HCT116 (cell line): Measurements from ENCODE around the gene LCN1. TPM values are rescaled to one million over a fixed set of nuclear protein-coding genes. Genes with fewer than 3 reads are reported as not detected.

ENCODE experiments used
- ATAC-seq: fragments of 200-7000 bp; cut with Tn5 transposase; 2 replicates; pipeline ENCODE4 v1.9.1; 2020; ENCODE audit warnings: mild to moderate bottlenecking, moderate library complexity
- BruUV-seq: library from RNA; stranded (reverse); fragments of 400-500 nt; replicated peaks from 2 replicates; lab custom pipeline; 2021; lab: Mats Ljungman, UMichigan
- CTCF ChIA-PET: fragments of 300-600 bp; sonication (Branson Sonifier 250); formaldehyde crosslinking; loops from one replicate; lab custom pipeline; 2021; ENCODE audit warnings: antibody characterized with exemption; lab: Charles Lee
- POLR2A ChIA-PET: fragments of 300-600, 350-600 bp; sonication (Branson Sonifier 250); formaldehyde crosslinking; loops from one replicate; lab custom pipeline; 2021; ENCODE audit warnings: antibody characterized with exemption; lab: Charles Lee
- RAD21 ChIA-PET, 2 experiments: fragments of 300-600 bp; sonication (Branson Sonifier 250); formaldehyde crosslinking; loops; one replicate each; lab custom pipeline; 2023; ENCODE audit warnings: low total read pairs in 2 of 2; ENCODE audit not compliant: uncharacterized antibody in 2 of 2, unreplicated experiment in 2 of 2, low non-redundant PET in 1 of 2; lab: Charles Lee
- DNase-seq: peaks from one replicate; pipeline ENCODE4 v3.0.0-alpha.2; 2010; ENCODE audit warnings: low read depth, low spot score
- H2AFZ ChIP-seq: fragments of 200-600 bp; shearing (Covaris generic), sonication (generic); 2 replicates; pipeline ENCODE4 v1.6.1; 2017; ENCODE audit warnings: low read depth, mixed run types, mixed read lengths, antibody characterized with exemption, low read length; ENCODE audit not compliant: poor library complexity, severe bottlenecking
- H3K27ac ChIP-seq: 2 replicates; pipeline ENCODE4 v1.5.1; 2012; ENCODE audit warnings: low read depth, low read length
- H3K27me3 ChIP-seq: fragments of 200-600 bp; sonication (generic); 2 replicates; pipeline ENCODE4 v1.6.1; 2016; ENCODE audit warnings: mixed run types, low read length, mixed read lengths; ENCODE audit not compliant: insufficient read depth
- H3K36me3 ChIP-seq, 2 experiments: fragments of 200-500 bp in 1 of 2; fragments of 200-600 bp in 1 of 2; sonication (Bioruptor generic) in 1 of 2; sonication (generic) in 1 of 2; 2 replicates each; pipeline versions ENCODE4 v1.5.1 to v1.6.1; 2014 to 2016; ENCODE audit warnings: low read length in 2 of 2, inconsistent platforms in 1 of 2, mixed read lengths in 1 of 2, mixed run types in 1 of 2; ENCODE audit not compliant: insufficient read depth in 2 of 2, control insufficient read depth in 1 of 2
- H3K4me1 ChIP-seq, 2 experiments: fragments of 200-600 bp in 1 of 2; sonication (generic) in 1 of 2; 2 replicates each; pipeline versions ENCODE4 v1.5.1 to v1.6.1; 2012 to 2017; ENCODE audit warnings: low read length in 2 of 2, inconsistent platforms in 1 of 2, mild to moderate bottlenecking in 1 of 2, mixed read lengths in 1 of 2, mixed run types in 1 of 2, moderate library complexity in 1 of 2; ENCODE audit not compliant: insufficient read depth in 2 of 2, control insufficient read depth in 1 of 2
- H3K4me2 ChIP-seq: fragments of 200-600 bp; sonication (generic); 2 replicates; pipeline ENCODE4 v1.6.1; 2017; ENCODE audit warnings: mixed run types, low read length, mixed read lengths
- H3K4me3 ChIP-seq, 2 experiments: fragments of 200-600 bp in 1 of 2; sonication (generic) in 1 of 2; replicated peaks in 1 of 2; 2 replicates each; pipeline ENCODE4 v1.5.1; 2011 to 2016; ENCODE audit warnings: low read length in 2 of 2, control low read depth in 1 of 2, low read depth in 1 of 2, mild to moderate bottlenecking in 1 of 2, mixed read lengths in 1 of 2, mixed run types in 1 of 2
- H3K79me2 ChIP-seq: fragments of 200-600 bp; sonication (generic); 2 replicates; pipeline ENCODE4 v1.6.1; 2017; ENCODE audit warnings: mild to moderate bottlenecking, mixed run types, low read length, moderate library complexity, mixed read lengths; ENCODE audit not compliant: insufficient read depth
- H3K9ac ChIP-seq: fragments of 200-600 bp; sonication (generic); 2 replicates; pipeline ENCODE4 v1.6.1; 2016; ENCODE audit warnings: low read length, mixed read lengths
- H3K9me2 ChIP-seq: fragments of 200-600 bp; sonication (generic), shearing (Covaris generic); 2 replicates; pipeline ENCODE4 v1.6.1; 2017; ENCODE audit warnings: mixed run types, mild to moderate bottlenecking, moderate library complexity; ENCODE audit not compliant: insufficient read depth
- H3K9me3 ChIP-seq, 2 experiments: fragments of 200-500 bp in 1 of 2; fragments of 200-600 bp in 1 of 2; sonication (Bioruptor generic) in 1 of 2; sonication (generic) in 1 of 2; 2 replicates each; pipeline ENCODE4 v1.6.1; 2014 to 2017; ENCODE audit warnings: low read length in 2 of 2, mixed read lengths in 2 of 2, inconsistent platforms in 1 of 2, low read depth in 1 of 2, mild to moderate bottlenecking in 1 of 2, mixed run types in 1 of 2, moderate library complexity in 1 of 2; ENCODE audit not compliant: control insufficient read depth in 1 of 2, insufficient read depth in 1 of 2
- H4K20me1 ChIP-seq: fragments of 200-600 bp; sonication (generic), shearing (Covaris generic); 2 replicates; pipeline ENCODE4 v1.6.1; 2017; ENCODE audit warnings: mixed run types, mild to moderate bottlenecking, moderate library complexity; ENCODE audit not compliant: insufficient read depth
- CBX3 ChIP-seq: IDR thresholded peaks from 2 replicates; pipeline ENCODE4 v1.6.1; 2012; ENCODE audit warnings: low read depth
- CEBPB ChIP-seq: IDR thresholded peaks from 2 replicates; pipeline ENCODE4 v1.6.1; 2012; ENCODE audit warnings: low read depth
- EGR1 ChIP-seq: IDR thresholded peaks from 2 replicates; pipeline ENCODE4 v1.6.1; 2012; ENCODE audit warnings: low read depth
- EZH2 ChIP-seq: fragments of 200-600 bp; sonication (generic); IDR thresholded peaks from 2 replicates; pipeline ENCODE4 v1.6.1; 2017; ENCODE audit warnings: antibody characterized with exemption, mixed run types
- EZH2phosphoT487 ChIP-seq: fragments of 200-600 bp; IDR thresholded peaks from 2 replicates; pipeline ENCODE4 v1.6.1; 2018; ENCODE audit warnings: antibody characterized with exemption, borderline replicate concordance
- FOSL1 ChIP-seq: IDR thresholded peaks from 2 replicates; pipeline ENCODE4 v1.6.1; 2012; ENCODE audit warnings: low read depth
- POLR2A ChIP-seq: IDR thresholded peaks from 2 replicates; pipeline ENCODE4 v1.7.0; 2011; ENCODE audit warnings: borderline replicate concordance; ENCODE audit not compliant: insufficient read depth, insufficient read length; ENCODE audit errors: extremely low read depth
- POLR2AphosphoS5 ChIP-seq: IDR thresholded peaks from 2 replicates; pipeline ENCODE4 v1.6.1; 2011; ENCODE audit warnings: mild to moderate bottlenecking, low read depth, low read length, moderate library complexity
- RAD21 ChIP-seq: IDR thresholded peaks from 2 replicates; pipeline ENCODE4 v1.6.1; 2012; ENCODE audit warnings: low read depth, mild to moderate bottlenecking
- SIN3A ChIP-seq: IDR thresholded peaks from 2 replicates; pipeline ENCODE4 v1.6.1; 2012; ENCODE audit warnings: low read depth
- SP1 ChIP-seq: IDR thresholded peaks from 2 replicates; pipeline ENCODE4 v1.6.1; 2012; ENCODE audit warnings: low read depth
- SRF ChIP-seq: IDR thresholded peaks from 2 replicates; pipeline ENCODE4 v1.6.1; 2012; ENCODE audit warnings: low read depth
- TCF7L2 ChIP-seq: IDR thresholded peaks from 2 replicates; pipeline ENCODE4 v1.7.0; 2011; ENCODE audit warnings: borderline replicate concordance, inconsistent platforms; ENCODE audit not compliant: insufficient read depth, insufficient read length; ENCODE audit errors: extremely low read depth
- ZFX ChIP-seq: fragments of 450-650 bp; IDR thresholded peaks from 2 replicates; pipeline ENCODE4 v1.6.1; 2017
- ZNF274 ChIP-seq: fragments of 200-500 bp; sonication (Bioruptor generic); IDR thresholded peaks from 2 replicates; pipeline ENCODE4 v1.6.1; 2014; ENCODE audit warnings: mild to moderate bottlenecking, low read depth, low read length, inconsistent platforms
- intact Hi-C: fragments of 100-400 bp; cut with micrococcal nuclease; formaldehyde crosslinking; loops from 2 replicates; pipeline ENCODE4 v1.10.0; 2022
- total RNA-seq: library from RNA; stranded (reverse); gene quantifications from one replicate; pipeline ENCODE4 v1.2.1, GENCODE V29; 2021; ENCODE audit not compliant: unreplicated experiment
- TF ChIP-seq, protein P1 (sequence below): IDR thresholded peaks from 2 replicates; pipeline ENCODE4 v1.6.1; 2012
- TF ChIP-seq, protein P2 (sequence below), 3 experiments: fragments of 200-600 bp in 1 of 3; sonication (generic) in 1 of 3; IDR thresholded peaks in 2 of 3; conservative IDR thresholded peaks in 1 of 3; 2 replicates each; pipeline ENCODE4 v1.5.1; 2012 to 2017; ENCODE audit warnings: low read depth in 2 of 3, low read length in 2 of 3, antibody characterized with exemption in 1 of 3, borderline replicate concordance in 1 of 3, control low read depth in 1 of 3, mild to moderate bottlenecking in 1 of 3, mixed read lengths in 1 of 3, mixed run types in 1 of 3, moderate library complexity in 1 of 3; ENCODE audit not compliant: insufficient read depth in 1 of 3
- TF ChIP-seq, protein P3 (sequence below): IDR thresholded peaks from 2 replicates; pipeline ENCODE4 v1.6.1; 2011; ENCODE audit warnings: mild to moderate bottlenecking, low read length, moderate library complexity; ENCODE audit not compliant: insufficient replicate concordance; ENCODE audit errors: extremely low read depth
- TF ChIP-seq, protein P4 (sequence below): IDR thresholded peaks from 2 replicates; pipeline ENCODE4 v1.6.1; 2012; ENCODE audit warnings: low read depth

LCN1 gene
- total RNA-seq, 1 experiment from 2014 or later: not detected

DNA sequence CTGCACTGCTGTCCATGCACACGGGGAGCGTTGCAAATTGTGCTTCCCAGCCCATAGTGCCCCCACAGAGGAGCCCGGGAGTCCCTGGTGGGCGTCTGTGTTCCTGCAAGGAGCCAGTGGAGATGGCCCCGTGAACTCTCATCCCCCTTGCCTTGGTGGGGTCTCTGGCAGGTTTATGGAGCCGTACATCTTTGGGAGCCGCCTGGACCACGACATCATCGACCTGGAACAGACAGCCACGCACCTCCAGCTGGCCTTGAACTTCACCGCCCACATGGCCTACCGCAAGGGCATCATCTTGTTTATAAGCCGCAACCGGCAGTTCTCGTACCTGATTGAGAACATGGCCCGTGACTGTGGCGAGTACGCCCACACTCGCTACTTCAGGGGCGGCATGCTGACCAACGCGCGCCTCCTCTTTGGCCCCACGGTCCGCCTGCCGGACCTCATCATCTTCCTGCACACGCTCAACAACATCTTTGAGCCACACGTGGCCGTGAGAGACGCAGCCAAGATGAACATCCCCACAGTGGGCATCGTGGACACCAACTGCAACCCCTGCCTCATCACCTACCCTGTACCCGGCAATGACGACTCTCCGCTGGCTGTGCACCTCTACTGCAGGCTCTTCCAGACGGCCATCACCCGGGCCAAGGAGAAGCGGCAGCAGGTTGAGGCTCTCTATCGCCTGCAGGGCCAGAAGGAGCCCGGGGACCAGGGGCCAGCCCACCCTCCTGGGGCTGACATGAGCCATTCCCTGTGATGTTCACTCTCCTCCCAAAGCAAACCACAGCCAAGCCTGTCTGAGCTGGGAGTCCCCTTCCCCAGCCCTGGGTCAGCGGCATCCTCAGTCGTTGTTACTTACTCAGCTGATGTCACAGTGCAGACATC lies 17.6 kb upstream of the LCN1 start:
- H2AFZ ChIP-seq: no peak overlapping the region
- H3K9ac ChIP-seq: no peak overlapping the region
- H3K36me3 ChIP-seq: peaks cover 11 to 39% of the 10 kb centered on the region in 2 experiments
- no TSS peak for BruUV-seq
- H3K4me2 ChIP-seq: no peak overlapping the region
- CTCF ChIA-PET: interaction anchor here (1.4 kb wide), 1 partner anchor 55 kb away, joined by 4 read pairs; no protein-coding TSS in a partner anchor
- H3K79me2 ChIP-seq: peaks cover 40% of the 10 kb centered on the region
- H3K4me1 ChIP-seq: peaks cover 4 to 30% of the 10 kb centered on the region in 2 experiments; a peak in 3 of 4 replicates
- no peaks in the 10 kb centered on the region for H3K27me3 ChIP-seq
- H3K4me3 ChIP-seq: no peak overlapping the region
- intact Hi-C loops: no loop called here
- H3K9me3 ChIP-seq: no peaks in the 10 kb centered on the region
- no peaks in the 10 kb centered on the region for H3K9me2 ChIP-seq
- H3K27ac ChIP-seq: no peak overlapping the region
- ATAC-seq: no peak
- no peak for DNase-seq
- TF ChIP-seq EGR1: no peak
- TF ChIP-seq, protein P1, sequence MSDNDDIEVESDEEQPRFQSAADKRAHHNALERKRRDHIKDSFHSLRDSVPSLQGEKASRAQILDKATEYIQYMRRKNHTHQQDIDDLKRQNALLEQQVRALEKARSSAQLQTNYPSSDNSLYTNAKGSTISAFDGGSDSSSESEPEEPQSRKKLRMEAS: no peak
- TF ChIP-seq ZNF274: no peak
- TF ChIP-seq, protein P2, sequence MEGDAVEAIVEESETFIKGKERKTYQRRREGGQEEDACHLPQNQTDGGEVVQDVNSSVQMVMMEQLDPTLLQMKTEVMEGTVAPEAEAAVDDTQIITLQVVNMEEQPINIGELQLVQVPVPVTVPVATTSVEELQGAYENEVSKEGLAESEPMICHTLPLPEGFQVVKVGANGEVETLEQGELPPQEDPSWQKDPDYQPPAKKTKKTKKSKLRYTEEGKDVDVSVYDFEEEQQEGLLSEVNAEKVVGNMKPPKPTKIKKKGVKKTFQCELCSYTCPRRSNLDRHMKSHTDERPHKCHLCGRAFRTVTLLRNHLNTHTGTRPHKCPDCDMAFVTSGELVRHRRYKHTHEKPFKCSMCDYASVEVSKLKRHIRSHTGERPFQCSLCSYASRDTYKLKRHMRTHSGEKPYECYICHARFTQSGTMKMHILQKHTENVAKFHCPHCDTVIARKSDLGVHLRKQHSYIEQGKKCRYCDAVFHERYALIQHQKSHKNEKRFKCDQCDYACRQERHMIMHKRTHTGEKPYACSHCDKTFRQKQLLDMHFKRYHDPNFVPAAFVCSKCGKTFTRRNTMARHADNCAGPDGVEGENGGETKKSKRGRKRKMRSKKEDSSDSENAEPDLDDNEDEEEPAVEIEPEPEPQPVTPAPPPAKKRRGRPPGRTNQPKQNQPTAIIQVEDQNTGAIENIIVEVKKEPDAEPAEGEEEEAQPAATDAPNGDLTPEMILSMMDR (IDR thresholded peaks at IDR 0.05 in 2 of 3, conservative IDR thresholded peaks at IDR 0.05 in 1 of 3; ENCODE audit: borderline replicate concordance in 1 of 3, insufficient read depth in 1 of 3, low read depth in 2 of 3, low read length in 2 of 3): no peak
- TF ChIP-seq, protein P3, sequence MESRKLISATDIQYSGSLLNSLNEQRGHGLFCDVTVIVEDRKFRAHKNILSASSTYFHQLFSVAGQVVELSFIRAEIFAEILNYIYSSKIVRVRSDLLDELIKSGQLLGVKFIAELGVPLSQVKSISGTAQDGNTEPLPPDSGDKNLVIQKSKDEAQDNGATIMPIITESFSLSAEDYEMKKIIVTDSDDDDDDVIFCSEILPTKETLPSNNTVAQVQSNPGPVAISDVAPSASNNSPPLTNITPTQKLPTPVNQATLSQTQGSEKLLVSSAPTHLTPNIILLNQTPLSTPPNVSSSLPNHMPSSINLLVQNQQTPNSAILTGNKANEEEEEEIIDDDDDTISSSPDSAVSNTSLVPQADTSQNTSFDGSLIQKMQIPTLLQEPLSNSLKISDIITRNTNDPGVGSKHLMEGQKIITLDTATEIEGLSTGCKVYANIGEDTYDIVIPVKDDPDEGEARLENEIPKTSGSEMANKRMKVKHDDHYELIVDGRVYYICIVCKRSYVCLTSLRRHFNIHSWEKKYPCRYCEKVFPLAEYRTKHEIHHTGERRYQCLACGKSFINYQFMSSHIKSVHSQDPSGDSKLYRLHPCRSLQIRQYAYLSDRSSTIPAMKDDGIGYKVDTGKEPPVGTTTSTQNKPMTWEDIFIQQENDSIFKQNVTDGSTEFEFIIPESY: no peak
- no peak for TF ChIP-seq POLR2AphosphoS5
- no peak for TF ChIP-seq SP1
- no peak for TF ChIP-seq EZH2phosphoT487
- TF ChIP-seq EZH2: no peak
- TF ChIP-seq SIN3A: no peak
- TF ChIP-seq RAD21: no peak
- TF ChIP-seq CEBPB: no peak
- TF ChIP-seq ZFX: no peak
- TF ChIP-seq FOSL1: no peak
- no peak for TF ChIP-seq CBX3
- no peak for TF ChIP-seq POLR2A
- TF ChIP-seq, protein P4, sequence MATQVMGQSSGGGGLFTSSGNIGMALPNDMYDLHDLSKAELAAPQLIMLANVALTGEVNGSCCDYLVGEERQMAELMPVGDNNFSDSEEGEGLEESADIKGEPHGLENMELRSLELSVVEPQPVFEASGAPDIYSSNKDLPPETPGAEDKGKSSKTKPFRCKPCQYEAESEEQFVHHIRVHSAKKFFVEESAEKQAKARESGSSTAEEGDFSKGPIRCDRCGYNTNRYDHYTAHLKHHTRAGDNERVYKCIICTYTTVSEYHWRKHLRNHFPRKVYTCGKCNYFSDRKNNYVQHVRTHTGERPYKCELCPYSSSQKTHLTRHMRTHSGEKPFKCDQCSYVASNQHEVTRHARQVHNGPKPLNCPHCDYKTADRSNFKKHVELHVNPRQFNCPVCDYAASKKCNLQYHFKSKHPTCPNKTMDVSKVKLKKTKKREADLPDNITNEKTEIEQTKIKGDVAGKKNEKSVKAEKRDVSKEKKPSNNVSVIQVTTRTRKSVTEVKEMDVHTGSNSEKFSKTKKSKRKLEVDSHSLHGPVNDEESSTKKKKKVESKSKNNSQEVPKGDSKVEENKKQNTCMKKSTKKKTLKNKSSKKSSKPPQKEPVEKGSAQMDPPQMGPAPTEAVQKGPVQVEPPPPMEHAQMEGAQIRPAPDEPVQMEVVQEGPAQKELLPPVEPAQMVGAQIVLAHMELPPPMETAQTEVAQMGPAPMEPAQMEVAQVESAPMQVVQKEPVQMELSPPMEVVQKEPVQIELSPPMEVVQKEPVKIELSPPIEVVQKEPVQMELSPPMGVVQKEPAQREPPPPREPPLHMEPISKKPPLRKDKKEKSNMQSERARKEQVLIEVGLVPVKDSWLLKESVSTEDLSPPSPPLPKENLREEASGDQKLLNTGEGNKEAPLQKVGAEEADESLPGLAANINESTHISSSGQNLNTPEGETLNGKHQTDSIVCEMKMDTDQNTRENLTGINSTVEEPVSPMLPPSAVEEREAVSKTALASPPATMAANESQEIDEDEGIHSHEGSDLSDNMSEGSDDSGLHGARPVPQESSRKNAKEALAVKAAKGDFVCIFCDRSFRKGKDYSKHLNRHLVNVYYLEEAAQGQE: no peak
- TF ChIP-seq TCF7L2: no peak
- no peak for TF ChIP-seq SRF
- POLR2A ChIA-PET: no interaction called here
- RAD21 ChIA-PET: no interaction called here
- peaks cover 4% of the 10 kb centered on the region; the same call in 1 of the 2 replicates for H4K20me1 ChIP-seq
